GM12878 (cell line): ENCODE data around the gene PLK4. TPM values are rescaled to one million over a fixed set of nuclear protein-coding genes. Genes with fewer than 3 reads are reported as not detected.
A peak's percentile ranks its signal among the peaks of the same experiment; 100 is the strongest.

Source experiments
- ATAC-seq: fragments of 200-7000 bp; cut with Tn5 transposase; 3 replicates; pipeline ENCODE4 v1.9.1; 2020; ENCODE audit warnings: mild to moderate bottlenecking, moderate library complexity
- BruUV-seq: library from RNA; stranded (reverse); fragments of 400-500 nt; replicated peaks from 2 replicates; lab custom pipeline; 2021; lab: Mats Ljungman, UMichigan
- CTCF ChIA-PET: fragments of 300-600 bp; sonication (Branson Sonifier 250); formaldehyde crosslinking; extraction: SDS; loops from one replicate; lab custom pipeline; 2021; ENCODE audit warnings: inconsistent platforms; lab: Yijun Ruan, JAX
- POLR2A ChIA-PET: fragments of 350-600 bp; formaldehyde crosslinking; extraction: SDS; loops from one replicate; lab custom pipeline; 2021; ENCODE audit warnings: inconsistent platforms; lab: Charles Lee
- RAD21 ChIA-PET: fragments of 300-600 bp; sonication (Branson Sonifier 250); formaldehyde crosslinking; loops from one replicate; lab custom pipeline; 2023; ENCODE audit warnings: antibody characterized with exemption; ENCODE audit not compliant: unreplicated experiment; lab: Charles Lee
- SMC1A ChIA-PET: fragments of 300-600 bp; sonication (Branson Sonifier 250); formaldehyde crosslinking; loops from one replicate; lab custom pipeline; 2023; ENCODE audit not compliant: unreplicated experiment, uncharacterized antibody; lab: Charles Lee
- DNase-seq: peaks from one replicate; pipeline ENCODE4 v3.0.0-alpha.2; 2011; ENCODE audit warnings: low read depth, low spot score
- FAIRE-seq: peaks from 3 replicates; lab custom pipeline; 2011; peaks lifted over from hg19 to GRCh38; lab: Jason Lieb, UNC
- H2AFZ ChIP-seq: 2 replicates; pipeline ENCODE4 v1.6.0; 2011; ENCODE audit warnings: low read depth, low read length, control low read depth; ENCODE audit not compliant: control insufficient read depth
- H3K27ac ChIP-seq: 2 replicates; pipeline ENCODE4 v1.5.1; 2011; ENCODE audit warnings: control low read depth; ENCODE audit not compliant: control insufficient read depth, insufficient read depth
- H3K27me3 ChIP-seq, 2 experiments: replicated peaks in 1 of 2; 2 replicates each; pipeline versions ENCODE4 v1.6.0 to v1.6.1; 2011; ENCODE audit warnings: low read length in 1 of 2; ENCODE audit not compliant: control insufficient read depth in 2 of 2, insufficient read depth in 2 of 2
- H3K36me3 ChIP-seq, 2 experiments: 2 replicates each; pipeline ENCODE4 v1.5.1; 2011; ENCODE audit warnings: low read length in 1 of 2; ENCODE audit not compliant: control insufficient read depth in 2 of 2, insufficient read depth in 2 of 2
- H3K4me1 ChIP-seq: 2 replicates; pipeline ENCODE4 v1.6.1; 2011; ENCODE audit warnings: mild to moderate bottlenecking, low read length, moderate library complexity, mixed read lengths; ENCODE audit not compliant: control insufficient read depth, insufficient read depth
- H3K4me2 ChIP-seq: 2 replicates; pipeline ENCODE4 v1.6.0; 2011; ENCODE audit warnings: control low read depth; ENCODE audit not compliant: control insufficient read depth, insufficient read depth
- H3K4me3 ChIP-seq: fragments of 200-600 bp; sonication (generic); 2 replicates; pipeline ENCODE4 v1.5.1; 2016
- H3K79me2 ChIP-seq: 2 replicates; pipeline ENCODE4 v1.6.0; 2011; ENCODE audit warnings: low read length; ENCODE audit not compliant: control insufficient read depth, insufficient read depth
- H3K9ac ChIP-seq: 2 replicates; pipeline ENCODE4 v1.8.0; 2011; ENCODE audit warnings: low read length, control low read depth, mixed read lengths; ENCODE audit not compliant: control insufficient read depth, insufficient read depth
- H3K9me3 ChIP-seq: replicated peaks from 3 replicates; pipeline ENCODE4 v1.5.1; 2011; ENCODE audit warnings: mild to moderate bottlenecking, low read length; ENCODE audit not compliant: control insufficient read depth, insufficient read depth
- H4K20me1 ChIP-seq: 2 replicates; pipeline ENCODE4 v1.6.0; 2011; ENCODE audit not compliant: control insufficient read depth, insufficient read depth
- CREB1 ChIP-seq: IDR thresholded peaks from 2 replicates; pipeline ENCODE4 v1.6.1; 2012; ENCODE audit warnings: low read depth, mild to moderate bottlenecking, inconsistent platforms
- SPI1 ChIP-seq: IDR thresholded peaks from 2 replicates; pipeline ENCODE4 v1.6.1; 2011; ENCODE audit warnings: low read depth, mild to moderate bottlenecking, low read length, moderate library complexity, borderline replicate concordance; ENCODE audit not compliant: insufficient read depth
- WGBS: methylation state at CpG from one replicate; pipeline ENCODE4 v1.1.6; 2016; ENCODE audit warnings: low lambda C conversion rate; ENCODE audit not compliant: insufficient replicate concordance, insufficient coverage; ENCODE audit errors: missing lambda C conversion rate; 5-methylcytosine and 5-hydroxymethylcytosine counted together
- in situ Hi-C: fragments of 300-500 bp; cut with MboI; formaldehyde crosslinking; loops from 9 replicates; pipeline ENCODE4 v1.14.3; 2018; ENCODE audit warnings: mixed read lengths
- intact Hi-C: fragments of 100-400 bp; cut with micrococcal nuclease; formaldehyde crosslinking; loops from one replicate; pipeline ENCODE4 v1.14.2; 2022; ENCODE audit not compliant: unreplicated experiment
- polyA plus RNA-seq, 11 experiments: library from polyadenylated mRNA; depleted of rRNA in 4 of 11; unstranded in 6 of 11; stranded (reverse) in 5 of 11; fragments of >200 nt; fragmentation: Nextera tagmentation in 4 of 11; fragmentation: Illumina TruSeq in 1 of 11; extraction: Ambion mirVana in 4 of 11; extraction: Trizol in 1 of 11; gene quantifications; 1 replicate in 1 of 11; 2 replicates in 10 of 11; pipeline versions ENCODE4 v1.2.1 to v1.2.3, GENCODE V29; 2011 to 2016; ENCODE audit warnings: inconsistent platforms in 2 of 11, missing spikeins in 2 of 11, low read depth in 1 of 11
- total RNA-seq, 4 experiments: library from RNA; depleted of rRNA in 3 of 4; stranded (reverse); fragments of >200 nt in 3 of 4; fragmentation: Illumina TruSeq in 1 of 4; extraction: Trizol in 1 of 4; gene quantifications; 2 replicates each; pipeline versions ENCODE4 v1.2.1 to v1.2.3, GENCODE V29; 2013 to 2021
- TF ChIP-seq, protein P1 (sequence below): IDR thresholded peaks from 2 replicates; pipeline ENCODE4 v1.6.1; 2011; ENCODE audit warnings: low read depth, low read length, improper control_type of control experiment, borderline replicate concordance

The PLK4 gene
- total and polyA plus RNA-seq, 10 of the 15 experiments (the other 5 are each of a cell fraction or from before 2014, with no cell fraction given) = 16.6 to 55.3 (median 45.8) TPM

DNA sequence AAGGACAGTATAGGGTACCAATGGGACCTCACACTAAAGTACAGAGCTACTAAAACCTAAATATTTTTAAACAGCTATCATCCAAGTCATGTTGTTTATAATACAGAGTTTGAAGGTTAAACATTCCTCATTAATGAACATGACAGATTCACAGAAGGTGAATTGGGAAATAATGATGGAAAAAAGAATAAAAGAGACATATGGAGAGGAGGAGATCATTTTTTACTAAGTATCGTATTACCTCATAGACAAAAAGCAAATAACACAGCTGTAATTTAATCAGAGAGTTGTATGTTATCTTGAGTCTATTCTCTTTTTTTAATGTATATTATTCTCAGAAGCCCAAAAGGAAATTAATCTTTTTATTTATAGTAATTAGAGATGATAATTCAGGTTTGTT, 7.9 kb downstream of the PLK4 start (continued):
- TF ChIP-seq, protein P1, sequence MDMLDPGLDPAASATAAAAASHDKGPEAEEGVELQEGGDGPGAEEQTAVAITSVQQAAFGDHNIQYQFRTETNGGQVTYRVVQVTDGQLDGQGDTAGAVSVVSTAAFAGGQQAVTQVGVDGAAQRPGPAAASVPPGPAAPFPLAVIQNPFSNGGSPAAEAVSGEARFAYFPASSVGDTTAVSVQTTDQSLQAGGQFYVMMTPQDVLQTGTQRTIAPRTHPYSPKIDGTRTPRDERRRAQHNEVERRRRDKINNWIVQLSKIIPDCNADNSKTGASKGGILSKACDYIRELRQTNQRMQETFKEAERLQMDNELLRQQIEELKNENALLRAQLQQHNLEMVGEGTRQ = no peak
- TF ChIP-seq, all 136 proteins: peak for 0

DNA sequence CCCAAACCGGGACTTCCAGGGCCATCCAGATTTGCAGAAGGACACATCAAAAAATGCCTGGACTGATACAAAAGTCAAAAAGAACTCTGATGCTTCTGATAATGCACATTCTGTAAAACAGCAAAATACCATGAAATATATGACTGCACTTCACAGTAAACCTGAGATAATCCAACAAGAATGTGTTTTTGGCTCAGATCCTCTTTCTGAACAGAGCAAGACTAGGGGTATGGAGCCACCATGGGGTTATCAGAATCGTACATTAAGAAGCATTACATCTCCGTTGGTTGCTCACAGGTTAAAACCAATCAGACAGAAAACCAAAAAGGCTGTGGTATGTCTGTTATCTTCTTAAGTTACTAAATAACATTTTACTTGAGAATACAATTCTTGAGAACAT, 9.2 kb downstream of the PLK4 start:
- H3K9ac ChIP-seq = no peak overlapping the region
- FAIRE-seq (no peak), DNase-seq (no peak), ATAC-seq (peak; percentile 74)
- no peaks in the 10 kb centered on the region for H3K9me3 ChIP-seq
- ChIA-PET SMC1A (interaction anchor here (0.7 to 1.8 kb wide), 7 partner anchors 12 to 78 kb away, joined by 3 to 7 read pairs (median 3); partner anchors contain the start of gene ABHD18), CTCF (interaction anchor here (0.8 to 1.2 kb wide), 4 partner anchors 10 to 161 kb away, joined by 3 to 4 read pairs (median 4); partner anchors contain the start of gene PLK4), RAD21 (interaction anchor here (1.1 to 1.7 kb wide), 4 partner anchors 8 to 106 kb away, joined by 3 to 6 read pairs (median 4); no protein-coding TSS in a partner anchor), POLR2A (interaction anchor here (0.9 to 1.9 kb wide), 3 partner anchors 9 to 108 kb away, joined by 3 to 8 read pairs (median 8); partner anchors contain the start of genes HSPA4L and PLK4)
- peak; percentile 81 for TF ChIP-seq SPI1
- no peak for TF ChIP-seq CREB1
- no TSS peak for BruUV-seq
- H3K36me3 ChIP-seq = peaks cover 0 to 17% of the 10 kb centered on the region in 2 experiments
- H2AFZ ChIP-seq = no peak overlapping the region
- no peak overlapping the region for H3K4me3 ChIP-seq
- in situ Hi-C loops = no loop called here
- H3K27me3 ChIP-seq = no peaks in the 10 kb centered on the region
- H3K79me2 ChIP-seq = peaks cover 12% of the 10 kb centered on the region
- no peak overlapping the region for H3K4me2 ChIP-seq
- H3K4me1 ChIP-seq = no peaks in the 10 kb centered on the region
- intact Hi-C loops = loop anchor here (10.0 kb wide), 1 partner anchor 285 kb away; no protein-coding TSS in a partner anchor
- H4K20me1 ChIP-seq = no peaks in the 10 kb centered on the region
- WGBS = 96% methylated on average over 3 of the region's 3 CpGs
- H3K27ac ChIP-seq = no peak overlapping the region
